LNCAP (cell line): ENCODE data around the gene DCUN1D2.

Experiments used
- TF ChIP-seq, protein P1 (sequence below): fragments of 450-650 bp; IDR thresholded peaks from 2 replicates; pipeline ENCODE4 v1.5.1; 2017; ENCODE audit warnings: mild to moderate bottlenecking

Gene DCUN1D2

DNA sequence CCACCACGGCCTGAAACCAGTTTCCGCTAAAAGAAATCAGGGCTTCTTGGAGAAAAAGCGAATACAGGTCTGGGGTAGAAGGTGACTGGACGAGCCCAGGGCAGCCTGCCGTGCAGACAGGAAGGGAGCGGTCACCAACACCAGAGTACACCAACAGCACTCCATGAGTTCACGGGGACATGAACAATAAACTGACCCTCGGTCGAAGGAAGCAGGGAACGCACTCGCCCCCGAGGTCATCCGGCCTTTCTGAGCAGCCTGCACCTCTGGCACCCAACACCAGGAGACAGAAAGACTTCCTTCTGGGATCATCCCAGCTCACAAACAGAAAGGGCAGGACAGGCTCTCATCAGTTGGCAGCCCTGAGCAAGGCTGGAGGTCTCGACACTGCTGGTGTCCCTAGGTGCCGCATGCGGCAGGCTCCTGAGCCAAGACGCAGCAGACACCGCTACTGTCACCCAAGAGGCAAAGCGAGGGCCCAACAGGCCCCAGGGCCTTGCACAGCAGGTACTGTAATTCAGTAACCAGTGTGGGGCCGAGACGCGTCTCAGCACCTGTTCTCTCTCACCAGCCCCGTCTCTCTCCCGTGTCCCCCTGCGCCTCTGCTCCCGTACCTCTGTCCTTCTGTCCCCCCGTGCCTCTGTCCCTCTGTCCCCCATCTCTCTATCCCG, 18.0 kb downstream of the DCUN1D2 start:
- TF ChIP-seq, protein P1, sequence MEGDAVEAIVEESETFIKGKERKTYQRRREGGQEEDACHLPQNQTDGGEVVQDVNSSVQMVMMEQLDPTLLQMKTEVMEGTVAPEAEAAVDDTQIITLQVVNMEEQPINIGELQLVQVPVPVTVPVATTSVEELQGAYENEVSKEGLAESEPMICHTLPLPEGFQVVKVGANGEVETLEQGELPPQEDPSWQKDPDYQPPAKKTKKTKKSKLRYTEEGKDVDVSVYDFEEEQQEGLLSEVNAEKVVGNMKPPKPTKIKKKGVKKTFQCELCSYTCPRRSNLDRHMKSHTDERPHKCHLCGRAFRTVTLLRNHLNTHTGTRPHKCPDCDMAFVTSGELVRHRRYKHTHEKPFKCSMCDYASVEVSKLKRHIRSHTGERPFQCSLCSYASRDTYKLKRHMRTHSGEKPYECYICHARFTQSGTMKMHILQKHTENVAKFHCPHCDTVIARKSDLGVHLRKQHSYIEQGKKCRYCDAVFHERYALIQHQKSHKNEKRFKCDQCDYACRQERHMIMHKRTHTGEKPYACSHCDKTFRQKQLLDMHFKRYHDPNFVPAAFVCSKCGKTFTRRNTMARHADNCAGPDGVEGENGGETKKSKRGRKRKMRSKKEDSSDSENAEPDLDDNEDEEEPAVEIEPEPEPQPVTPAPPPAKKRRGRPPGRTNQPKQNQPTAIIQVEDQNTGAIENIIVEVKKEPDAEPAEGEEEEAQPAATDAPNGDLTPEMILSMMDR: no peak

DNA sequence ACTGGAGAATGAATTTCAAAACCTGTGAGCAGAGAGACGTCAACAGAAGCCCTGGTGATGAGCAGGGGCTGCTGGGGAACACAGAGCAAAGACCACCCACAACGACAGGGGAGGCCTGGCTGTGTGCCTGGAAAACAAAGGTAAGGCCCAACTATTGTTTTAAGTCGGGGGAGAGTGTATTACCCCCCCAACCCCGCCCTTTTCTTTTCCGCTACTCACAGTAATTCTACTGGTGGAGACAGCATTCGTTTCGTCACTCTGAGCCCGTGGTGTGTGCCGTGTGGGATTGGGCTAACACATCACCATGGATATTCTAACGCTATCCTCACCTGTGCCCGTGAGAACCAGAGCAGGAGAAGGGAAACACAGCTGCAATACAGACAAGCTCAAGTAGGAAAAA, 18.7 kb downstream of the DCUN1D2 start:
- TF ChIP-seq, protein P1: no peak

DNA sequence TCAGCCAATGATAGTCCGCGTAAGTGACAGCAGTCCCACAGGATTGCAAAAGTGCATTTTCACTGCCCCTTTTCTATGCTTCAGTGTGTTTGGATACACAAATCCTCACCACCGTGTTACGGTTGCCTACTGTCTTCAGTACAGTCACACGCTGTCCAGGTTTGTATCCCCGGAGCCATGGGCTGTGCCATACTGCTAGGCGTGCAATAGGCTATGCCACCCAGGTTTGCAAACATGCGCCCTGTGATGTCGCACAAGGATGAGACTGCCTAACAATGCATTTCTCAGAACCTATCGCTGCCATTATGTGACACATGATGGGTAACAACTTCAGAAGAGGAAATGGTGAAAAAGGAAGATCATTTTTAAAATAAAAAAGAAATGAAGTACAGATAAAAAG, 20.4 kb downstream of the DCUN1D2 start:
- TF ChIP-seq, protein P1: no peak

DNA sequence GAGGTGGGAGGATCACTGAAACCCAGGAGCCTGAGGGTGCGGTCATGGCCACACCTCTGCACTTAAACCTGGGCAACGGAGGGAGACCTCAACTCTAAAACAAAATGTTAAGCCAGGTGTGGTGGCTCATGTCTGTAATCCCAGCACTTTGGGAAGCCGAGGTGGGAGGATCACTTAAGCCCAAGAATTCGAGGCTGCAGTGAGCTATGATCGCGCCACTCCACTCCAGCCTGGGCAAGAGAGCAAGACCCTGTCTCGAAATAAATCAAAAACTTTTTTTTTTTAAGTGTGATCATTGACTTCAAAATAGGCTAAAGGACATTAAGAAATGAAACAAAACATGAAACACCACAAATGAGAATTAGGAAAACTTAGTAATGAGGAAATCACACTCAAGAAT, 20.9 kb downstream of the DCUN1D2 start:
- TF ChIP-seq, protein P1: no peak

DNA sequence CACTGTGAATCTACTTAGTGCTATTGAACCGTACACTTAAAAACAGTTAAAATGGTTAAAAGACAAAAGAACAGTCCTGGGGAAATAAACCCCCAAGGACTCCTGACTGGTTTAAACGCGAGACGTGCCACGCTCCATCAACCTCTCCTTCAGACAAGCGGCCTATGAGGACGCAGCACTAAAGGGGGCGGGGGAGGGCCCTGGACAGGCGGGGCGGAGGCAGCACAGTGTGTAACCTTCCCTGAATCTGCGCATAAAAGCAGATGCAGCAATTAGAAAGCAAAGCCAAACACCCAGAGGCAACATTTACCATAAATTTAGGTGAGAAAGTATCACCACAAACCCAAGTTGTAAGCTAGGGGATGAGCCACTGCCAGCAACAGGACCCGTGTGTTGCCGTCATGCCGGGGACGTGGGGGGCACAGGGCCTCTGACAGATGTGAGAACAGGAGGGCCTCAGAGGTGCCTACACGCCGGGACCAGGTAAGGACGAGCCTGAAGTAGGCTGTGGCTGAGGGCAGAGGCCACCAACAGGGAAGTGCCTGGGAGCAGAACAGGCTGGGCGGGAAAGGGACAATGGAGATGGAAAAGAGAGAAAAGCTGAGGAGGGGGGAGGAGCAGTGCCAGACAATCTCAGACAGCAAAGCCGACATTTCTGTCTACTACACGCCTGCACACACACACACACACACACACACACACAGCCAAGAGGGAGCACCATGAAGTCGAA, 21.9 kb downstream of the DCUN1D2 start:
- TF ChIP-seq, protein P1: no peak

DNA sequence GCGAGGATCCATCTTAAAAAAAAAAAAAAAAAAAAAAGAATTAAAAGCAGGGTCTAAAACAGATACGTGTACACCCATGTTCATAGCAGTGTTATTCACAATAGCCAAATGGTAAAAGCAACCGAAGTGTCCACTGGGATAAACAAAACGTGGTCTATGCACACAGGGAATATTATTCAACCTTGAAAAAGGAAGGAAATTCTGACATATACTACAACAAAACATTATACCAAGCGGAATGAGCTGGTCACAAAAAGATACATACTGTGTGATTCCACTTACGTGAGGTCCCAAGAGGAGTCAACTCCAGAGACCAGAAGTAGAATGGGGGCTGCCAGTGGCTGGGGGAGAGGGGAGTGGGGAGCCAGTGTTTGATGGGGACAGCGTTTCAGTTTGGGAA, 22.5 kb downstream of the DCUN1D2 start:
- TF ChIP-seq, protein P1: no peak

DNA sequence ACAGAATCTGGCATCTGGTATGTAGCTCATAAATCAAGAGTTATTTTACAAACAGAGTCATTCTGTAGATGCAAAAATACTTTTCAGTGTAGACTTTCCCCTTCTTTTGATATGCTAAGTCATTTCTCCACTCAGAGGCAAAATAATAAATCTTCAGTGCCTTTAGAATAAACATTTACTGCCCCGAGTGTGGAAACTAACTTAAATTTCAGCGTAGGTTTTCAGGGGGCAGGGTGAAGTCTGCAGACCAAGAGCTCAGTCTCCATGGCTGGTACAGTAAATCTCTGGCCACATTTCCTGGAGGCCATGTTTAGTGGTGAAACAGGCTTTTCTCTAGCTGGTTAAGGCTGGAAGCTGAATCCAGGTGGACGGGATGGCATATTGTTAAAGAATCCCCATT, 24.1 kb downstream of the DCUN1D2 start:
- TF ChIP-seq, protein P1: no peak
